GM21737 (cell line): Measurements from ENCODE around the gene CNNM4.

ENCODE experiments used
- ATAC-seq: cut with Tn5 transposase; IDR thresholded peaks from one replicate; pipeline ENCODE4 v1.9.1; 2021; ENCODE audit warnings: mild to moderate bottlenecking, moderate library complexity; ENCODE audit not compliant: unreplicated experiment

CNNM4 gene

DNA sequence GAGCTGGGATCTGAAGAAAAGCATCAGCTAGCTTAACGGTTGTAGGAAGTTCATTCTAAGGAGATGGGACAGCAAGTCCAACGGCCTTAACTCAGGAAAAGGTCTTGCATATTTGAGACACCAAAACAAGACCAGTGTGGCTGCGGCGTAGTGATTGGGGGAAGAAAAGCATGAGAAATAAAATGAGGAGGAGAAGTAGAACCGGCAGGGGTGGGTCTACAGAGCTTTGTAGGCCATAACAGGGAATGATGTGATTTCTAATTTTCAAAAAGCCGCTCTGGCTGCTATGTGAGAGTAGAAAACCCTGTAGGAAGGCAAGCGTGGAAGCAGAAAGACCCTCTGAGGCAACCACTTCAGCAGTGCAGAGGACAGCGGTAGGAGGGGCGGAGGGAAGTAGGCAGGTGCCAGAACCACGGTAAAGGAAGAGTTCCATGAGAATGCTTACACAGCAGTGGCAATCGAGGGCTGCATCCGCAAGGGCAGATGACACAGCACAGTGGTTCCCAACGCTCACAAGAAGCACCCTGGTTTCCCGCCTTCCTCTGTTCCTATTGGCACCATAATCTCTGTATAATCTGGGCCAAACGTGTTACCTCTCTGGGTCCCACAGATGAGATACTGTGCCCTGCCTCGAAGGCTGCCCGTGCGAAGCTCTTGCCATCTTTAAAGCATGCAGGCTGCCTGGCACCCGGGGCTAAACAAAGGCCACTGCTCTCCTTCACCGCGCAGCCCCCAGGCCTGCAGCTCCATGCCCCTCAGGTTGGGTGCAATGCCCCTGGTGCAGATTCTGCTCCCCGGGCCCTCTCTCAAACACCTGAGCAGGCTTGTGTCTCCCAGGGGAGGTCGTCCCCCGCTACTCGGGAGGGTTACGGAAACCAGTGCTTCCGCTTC is 96.3 kb downstream of the CNNM4 start:
- peak; percentile 29 for ATAC-seq

DNA sequence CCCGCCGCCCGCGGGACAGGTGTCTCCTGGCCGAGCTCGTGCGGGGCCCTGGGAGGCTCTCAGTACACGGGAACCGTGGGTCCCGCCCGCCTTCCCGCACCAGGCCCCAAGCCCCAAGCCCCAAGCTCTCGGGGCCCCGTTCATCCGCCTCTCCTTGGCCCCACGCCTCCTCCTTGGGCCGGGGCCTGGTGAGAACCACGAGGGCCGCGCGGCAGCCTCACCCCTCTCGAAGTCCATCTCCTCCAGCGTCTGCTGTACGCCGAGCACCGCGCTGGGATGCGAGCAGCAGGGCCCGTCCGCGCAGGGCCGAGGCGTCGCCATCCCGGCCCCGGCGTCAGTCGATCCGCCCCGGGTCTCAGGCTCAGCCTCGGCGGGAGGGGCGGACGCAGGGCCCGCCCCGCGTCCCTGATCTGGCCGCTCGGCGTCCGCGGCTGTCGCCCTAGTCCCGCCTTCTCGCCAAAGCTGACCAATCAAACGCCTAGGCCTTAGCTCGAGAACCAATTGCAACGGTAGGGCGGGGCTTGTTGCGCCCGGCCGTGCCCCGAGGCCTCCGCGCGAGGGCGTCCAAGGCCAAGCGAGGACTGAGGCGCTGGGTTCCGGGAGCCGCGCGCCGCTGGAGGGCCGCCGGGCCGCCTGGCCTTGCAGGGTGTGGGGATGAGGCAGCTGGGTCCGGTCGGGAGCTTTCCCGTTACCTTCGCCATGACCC is 97.1 kb downstream of the CNNM4 start, which contains the start of gene ANKRD39:
TSS of gene ANKRD39 (minus strand) at position 350 of the 706 bp plus-strand sequence. CDS start at position 321, 29 bp downstream.
- ATAC-seq, result peak; percentile 92

DNA sequence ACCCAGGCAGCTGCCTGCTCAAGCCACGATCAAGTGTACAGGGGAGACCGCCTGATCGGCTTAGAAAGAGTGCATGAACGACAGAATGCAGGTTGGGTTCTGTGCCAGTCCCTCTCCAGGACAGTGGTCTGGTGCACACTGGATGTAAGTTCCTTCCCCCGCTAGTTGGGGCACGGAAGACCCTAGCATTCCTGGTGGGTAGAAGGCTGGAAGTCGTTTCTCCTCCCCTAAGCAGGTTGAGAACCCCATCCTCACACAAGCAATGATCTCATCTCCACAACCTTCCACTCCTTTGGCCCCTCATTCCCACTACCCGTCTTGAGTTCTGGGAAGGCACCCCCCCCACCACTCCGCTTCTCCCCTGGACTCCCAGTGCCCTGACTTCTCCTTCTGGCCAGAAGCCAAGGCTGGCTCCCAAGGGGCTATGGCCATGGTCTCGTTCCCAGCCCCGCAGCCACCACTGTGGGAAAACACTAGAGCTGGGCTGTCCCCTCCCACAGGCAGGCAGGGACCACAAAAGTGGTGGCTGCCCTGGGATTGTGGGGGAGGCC is 98.5 kb downstream of the CNNM4 start:
- no peak for ATAC-seq

DNA sequence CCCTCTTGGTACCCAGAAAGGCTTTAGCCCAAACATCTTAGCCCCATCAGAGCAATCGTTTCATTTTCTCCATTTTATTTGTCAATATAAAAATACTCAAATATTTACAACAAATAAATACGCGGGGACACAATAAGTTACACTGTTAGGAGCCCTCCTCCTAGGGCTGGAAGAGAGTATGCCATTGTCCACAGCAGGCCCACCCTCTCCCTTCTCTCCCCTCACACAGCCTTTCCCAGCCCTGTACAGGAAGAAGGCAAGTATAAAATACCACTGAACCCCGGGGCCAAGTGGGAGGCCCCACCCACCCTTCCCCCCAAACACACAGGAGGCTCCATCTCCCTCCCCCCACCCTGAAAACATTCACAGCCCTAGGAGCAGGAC is 99.0 kb downstream of the CNNM4 start:
- no peak for ATAC-seq

DNA sequence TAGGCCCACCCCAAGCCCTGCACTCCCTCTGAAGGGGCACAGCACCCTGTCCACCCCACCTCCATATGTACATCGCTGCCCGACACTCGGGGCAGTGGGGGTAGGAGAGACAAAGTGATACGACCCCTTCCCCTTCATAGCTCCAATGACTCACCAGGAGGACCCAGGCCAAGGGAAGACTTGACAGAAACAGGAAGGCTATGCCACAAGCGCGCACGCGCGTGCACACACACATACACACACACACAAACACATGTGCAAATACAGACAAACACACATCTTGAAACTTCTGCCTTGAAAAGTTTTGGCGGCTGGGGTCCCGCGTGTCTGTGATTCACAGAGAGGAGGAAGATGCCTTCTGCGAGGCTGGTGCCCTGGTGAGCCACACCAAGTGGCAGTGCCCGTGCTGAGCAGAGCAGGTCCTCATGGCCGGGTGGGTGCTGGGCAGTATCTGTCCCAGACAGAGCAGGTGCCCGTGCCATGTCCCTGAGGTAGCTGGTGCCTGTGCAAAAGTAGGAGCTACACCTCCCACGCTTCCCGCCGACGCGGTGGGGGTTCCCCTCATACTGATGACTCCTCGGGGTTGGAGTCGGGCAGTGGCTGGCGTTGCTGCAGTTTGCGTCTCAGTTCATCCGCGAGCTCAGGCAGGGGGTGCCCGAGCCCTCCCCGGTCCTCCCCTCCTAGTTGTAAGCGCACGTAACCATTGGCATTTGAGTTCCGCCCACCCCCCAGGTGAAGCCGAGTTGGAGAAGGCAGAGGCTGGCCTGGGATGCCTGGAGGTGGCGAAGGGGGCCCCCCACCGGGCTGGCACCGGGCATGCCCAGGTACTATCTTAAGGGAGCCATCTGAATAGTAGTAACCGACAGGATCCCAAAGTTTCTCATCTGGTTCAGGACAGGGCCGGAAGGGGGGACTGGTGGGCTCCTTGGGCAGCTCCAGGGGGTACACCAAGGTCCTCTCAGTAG is 99.6 kb downstream of the CNNM4 start:
- ATAC-seq, result no peak

DNA sequence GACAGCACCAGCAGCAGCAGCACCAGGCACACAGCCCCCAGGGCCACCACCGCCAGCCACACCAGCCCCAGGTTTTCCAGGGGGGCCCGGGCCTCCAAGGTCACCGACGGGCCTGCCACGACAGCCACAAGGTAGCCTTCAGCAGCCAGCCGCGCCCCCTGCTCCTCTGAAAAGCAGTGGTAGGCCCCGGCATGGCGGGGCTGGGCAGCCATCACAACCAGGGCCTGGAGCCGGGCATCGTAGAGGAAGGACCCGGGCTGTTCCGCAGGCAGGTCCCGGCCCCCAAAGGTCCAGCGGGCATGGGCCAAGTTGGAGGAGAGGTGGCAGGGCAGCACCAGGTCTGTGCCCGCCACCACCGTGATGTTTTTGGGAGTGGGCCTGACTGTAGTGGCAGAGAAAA is 100.4 kb downstream of the CNNM4 start:
- ATAC-seq, result no peak
